Measurements from ENCODE around the gene JPT2.
A peak's percentile ranks its signal among the peaks of the same experiment; 100 is the strongest.
"Not testable (repeated sequence)": the region's sequence is repeated elsewhere in the genome, so short reads cannot be mapped to it uniquely, and the experiment has no call there.

JPT2 gene

DNA sequence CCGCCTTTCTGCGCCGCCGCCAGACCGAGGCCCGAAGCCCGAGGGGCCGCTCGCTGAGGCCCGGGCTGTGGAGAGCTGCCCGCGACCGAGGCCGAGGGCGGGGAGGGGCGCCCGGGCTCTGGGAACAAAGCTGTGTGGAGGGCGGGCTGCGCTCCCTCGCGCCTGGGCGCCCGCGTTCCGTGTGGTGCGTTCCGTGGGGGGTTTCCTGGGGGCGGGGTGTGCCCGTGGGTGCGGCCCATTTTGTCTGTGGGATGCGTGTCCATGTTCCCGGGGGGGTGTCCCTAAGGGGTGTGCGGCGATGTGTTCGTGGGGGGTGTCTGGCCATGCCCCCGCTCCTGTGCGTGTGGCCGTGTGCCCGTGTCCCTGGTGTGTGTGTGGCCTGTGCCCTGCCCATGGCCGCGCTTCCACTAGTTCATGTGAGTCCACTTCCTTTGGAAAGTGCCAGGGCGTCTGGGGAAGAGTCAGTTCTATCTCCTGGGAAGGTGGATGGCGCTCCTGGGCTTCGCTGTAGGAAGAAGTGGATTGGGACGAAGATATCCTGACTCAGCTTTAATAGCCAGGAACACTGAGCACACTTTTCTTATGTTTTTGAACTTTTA lies 520 bp downstream of the JPT2 start:
- no peak for DNase-seq

DNA sequence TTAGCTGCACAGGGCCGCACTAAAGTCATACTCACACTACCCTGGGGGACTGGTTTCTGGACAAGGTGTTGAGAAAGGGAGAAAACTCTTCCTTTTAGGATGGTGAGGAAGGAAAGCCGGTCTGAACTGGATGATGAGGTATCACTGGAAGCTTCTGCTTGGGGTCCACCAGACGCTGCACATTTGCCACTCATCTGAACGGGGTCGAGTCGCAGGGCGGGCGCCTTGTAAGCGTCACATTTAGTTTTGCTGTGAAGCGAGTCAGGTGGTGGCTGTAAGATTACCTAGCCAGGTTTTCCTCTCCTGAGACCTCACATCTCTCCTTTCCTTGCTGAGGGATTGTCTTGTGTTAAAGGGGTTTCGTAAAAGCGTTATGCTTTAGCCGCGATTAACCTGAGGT lies 2.3 kb downstream of the JPT2 start:
- DNase-seq = no peak

DNA sequence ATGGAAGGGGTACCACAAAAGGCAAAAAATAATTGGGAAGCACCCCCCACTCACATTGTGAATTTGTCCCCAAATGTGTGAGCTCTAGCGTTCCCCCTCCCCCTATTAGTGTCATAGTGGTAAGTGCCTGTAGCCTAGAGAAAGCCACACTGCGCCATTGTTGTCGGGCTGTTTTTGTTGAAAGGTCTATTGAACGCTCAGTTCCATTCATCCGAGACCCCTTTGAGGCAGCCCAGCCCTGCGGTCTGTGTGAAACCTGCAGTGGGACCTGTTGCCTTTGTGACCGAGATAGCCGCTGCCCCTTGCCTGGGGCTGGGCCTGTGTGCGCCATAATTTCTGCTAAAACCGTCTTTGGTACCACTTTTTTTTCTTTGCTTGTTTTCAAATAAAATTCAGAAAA lies 3.0 kb downstream of the JPT2 start:
- no peak for DNase-seq

DNA sequence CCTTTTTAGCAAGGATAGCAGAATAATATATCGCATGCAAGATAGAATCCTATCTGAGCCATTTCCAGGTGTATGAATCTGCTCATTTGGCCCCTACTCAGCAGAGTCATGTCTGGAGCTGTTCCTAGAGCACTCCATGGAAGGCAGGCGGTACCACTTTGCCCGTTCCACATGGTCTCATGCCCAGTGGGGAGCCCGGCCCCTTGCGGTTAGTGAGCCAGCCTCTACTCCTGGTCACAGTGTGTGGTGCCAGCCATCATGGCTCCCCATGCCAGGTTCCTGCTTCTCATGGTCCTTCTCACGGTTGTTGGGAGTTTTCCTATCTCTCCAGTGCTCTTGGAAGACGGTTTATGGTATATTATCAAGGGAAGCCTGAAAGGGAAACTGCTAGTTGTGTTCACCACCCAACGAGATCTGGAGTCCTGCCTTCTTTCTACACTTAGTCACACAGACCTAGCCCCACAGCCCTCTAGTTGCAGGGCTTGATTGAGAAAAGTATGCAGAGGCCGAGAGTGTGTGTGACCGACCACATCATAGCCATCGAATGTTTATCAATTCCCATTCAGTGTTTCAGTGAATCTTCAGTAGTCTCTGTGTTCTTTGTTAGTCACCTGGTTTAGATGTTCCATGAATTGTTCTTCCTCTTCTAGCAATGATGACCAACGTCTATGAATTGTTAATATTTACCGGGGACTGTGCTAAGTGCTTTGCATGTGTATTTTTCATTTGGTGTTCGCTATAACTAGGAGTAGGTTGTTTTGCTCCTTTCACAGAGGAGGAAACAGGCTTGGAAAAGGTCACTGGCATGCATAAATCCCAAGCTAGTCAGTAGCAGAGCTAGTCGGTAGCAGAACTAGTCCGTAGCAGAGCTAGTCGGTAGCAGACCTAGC lies 9.6 kb downstream of the JPT2 start:
- no peak for DNase-seq

DNA sequence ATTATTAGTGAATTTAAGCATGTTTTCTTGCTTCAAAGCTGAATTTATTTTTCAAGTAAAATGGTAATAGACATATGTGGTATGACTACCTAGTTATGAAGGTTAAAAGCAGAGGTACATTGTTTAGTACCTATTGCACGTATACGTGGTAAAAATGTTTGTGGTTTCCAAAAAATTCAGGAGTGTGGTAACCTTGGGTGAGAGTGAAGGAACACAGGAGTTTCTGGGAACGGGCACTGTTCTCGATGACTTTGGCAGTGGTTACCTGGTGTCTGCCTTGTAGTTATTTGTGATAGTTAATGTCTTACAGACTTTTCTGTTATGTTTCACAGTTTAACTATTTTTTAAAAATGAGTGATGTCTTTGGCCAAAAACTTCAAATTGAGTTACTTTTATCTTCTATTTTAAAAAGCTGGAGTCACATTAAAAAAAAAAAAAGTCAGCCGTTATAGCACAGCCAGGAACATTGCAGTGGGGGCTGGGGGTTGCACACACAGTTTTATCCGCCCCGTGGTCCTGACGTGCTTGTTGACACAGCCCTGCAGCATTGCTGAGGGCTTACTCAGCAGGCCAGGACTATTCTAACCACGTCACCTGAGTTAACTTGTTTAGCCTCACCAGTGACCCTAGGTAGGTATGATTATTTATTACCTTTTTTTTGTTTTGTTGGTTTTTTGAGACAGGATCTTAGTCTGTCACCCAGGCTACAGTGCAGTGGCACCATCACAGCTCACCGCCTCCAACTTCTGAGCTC lies 10.9 kb downstream of the JPT2 start:
- DNase-seq = no peak

DNA sequence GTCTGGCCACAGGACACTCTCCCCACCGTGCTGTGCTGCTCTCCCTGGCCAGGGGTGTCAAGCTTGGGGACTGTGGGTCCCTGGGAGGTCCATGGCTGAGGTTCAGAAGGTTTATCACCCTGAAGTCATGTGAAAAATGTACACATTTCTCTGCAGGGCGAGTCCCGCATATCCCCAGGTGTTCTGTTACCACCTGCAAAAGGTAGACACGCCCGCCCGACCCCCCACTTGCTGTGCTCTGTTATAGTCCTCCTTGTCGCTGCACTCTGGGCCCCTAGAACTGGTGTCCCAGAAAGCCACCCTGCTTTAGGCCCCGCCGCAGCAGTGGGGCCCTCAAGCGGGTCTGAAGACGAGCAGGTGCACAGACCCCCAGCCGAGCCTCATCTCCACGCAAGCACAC lies 11.8 kb downstream of the JPT2 start:
- DNase-seq = no peak

DNA sequence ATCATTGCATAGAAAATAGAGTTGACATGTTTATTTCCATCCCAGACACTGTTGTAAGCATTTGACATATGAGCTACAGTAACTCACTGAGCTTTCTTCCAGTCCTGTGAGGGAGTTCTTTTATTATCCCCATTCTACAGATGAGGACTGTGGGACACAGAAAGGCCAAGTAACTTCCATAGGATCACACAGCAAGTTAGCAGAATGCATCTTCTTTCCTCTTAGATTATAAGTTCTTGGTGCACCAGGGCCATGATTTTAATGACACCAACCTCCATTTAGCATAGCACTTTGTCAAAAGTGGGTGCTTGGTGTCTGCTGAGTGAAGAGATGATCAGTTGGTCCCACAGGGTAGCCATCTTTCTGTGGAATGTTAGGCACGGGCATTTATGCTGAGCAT lies 12.7 kb downstream of the JPT2 start:
- no peak for DNase-seq

DNA sequence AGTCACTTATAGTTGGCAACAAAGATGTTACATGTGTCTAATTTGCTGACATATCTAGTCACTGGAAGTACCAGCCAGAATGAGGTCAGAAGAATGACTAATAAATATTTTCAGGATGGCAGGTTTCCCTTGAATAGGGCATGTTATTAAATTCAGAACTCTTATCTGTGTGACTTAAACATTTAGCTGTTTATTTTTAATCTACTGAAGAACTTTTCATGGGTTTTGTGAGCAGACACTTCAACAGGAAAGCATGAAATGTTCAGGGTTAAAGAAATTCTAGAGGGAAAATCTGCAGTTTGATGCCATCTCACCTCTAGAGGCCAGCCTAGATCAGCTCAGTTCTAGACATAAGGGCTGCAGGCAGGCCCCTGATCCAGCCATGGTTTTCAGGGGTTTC lies 13.2 kb downstream of the JPT2 start:
- DNase-seq = no peak

DNA sequence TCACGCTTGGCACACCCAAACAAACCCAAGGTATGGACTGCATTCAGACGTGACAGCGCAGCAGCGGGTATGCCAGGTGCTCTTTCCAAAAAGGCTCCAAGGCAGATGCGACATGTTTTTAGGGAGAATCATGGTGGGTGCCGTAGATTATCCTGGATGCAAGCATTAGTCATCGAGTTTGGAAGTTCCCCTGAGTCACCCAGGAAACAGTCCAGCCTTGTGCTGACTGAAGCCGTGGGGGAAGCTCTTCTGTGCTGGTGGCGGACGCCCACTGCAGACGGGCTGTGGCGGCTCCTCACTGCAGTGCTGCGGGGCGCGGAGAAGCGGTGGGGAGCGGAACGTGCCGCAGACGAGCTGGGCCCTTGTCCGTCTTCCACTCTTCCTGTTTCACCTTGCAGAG lies 13.9 kb downstream of the JPT2 start:
- DNase-seq = no peak

DNA sequence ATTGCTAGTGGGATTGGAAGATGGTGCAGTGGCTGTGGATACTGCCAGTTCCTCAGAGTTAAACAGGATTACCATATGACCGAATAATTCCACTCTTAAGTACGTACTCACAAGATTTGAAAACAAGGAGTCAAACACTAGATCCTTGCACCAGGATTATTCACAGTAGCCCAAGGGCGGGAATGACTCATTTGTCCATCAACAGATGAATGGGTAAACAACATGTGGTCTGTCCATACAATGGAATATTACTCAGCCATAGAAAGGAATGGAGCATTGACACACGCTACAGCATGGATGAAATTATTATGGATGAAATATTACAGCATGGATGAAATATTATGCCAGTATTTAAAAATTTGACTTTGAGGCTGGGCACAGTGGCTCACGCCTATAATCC lies 18.8 kb downstream of the JPT2 start:
- no peak for DNase-seq

DNA sequence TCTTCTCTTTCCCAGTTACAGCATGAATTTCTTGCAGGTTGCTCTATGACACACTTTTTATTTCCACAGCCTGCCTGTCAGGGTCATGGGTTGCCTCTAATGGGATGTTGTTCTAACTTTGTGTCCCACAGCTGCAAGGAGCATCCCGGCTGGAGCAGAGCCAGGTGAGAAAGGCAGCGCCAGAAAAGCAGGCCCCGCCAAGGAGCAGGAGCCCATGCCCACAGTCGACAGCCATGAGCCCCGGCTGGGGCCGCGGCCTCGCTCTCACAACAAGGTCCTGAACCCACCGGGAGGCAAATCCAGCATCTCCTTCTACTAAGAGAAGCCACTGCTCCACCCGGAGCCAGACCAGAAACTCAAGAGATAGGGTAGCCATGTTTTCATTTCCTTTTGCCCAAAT lies 20.6 kb downstream of the JPT2 start:
- DNase-seq = no peak

DNA sequence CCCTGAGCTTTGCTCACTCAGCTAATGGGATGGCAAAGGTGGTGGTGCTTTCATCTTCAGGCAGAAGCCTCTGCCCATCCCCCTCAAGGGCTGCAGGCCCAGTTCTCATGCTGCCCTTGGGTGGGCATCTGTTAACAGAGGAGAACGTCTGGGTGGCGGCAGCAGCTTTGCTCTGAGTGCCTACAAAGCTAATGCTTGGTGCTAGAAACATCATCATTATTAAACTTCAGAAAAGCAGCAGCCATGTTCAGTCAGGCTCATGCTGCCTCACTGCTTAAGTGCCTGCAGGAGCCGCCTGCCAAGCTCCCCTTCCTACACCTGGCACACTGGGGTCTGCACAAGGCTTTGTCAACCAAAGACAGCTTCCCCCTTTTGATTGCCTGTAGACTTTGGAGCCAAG lies 22.2 kb downstream of the JPT2 start:
- DNase-seq = no peak

DNA sequence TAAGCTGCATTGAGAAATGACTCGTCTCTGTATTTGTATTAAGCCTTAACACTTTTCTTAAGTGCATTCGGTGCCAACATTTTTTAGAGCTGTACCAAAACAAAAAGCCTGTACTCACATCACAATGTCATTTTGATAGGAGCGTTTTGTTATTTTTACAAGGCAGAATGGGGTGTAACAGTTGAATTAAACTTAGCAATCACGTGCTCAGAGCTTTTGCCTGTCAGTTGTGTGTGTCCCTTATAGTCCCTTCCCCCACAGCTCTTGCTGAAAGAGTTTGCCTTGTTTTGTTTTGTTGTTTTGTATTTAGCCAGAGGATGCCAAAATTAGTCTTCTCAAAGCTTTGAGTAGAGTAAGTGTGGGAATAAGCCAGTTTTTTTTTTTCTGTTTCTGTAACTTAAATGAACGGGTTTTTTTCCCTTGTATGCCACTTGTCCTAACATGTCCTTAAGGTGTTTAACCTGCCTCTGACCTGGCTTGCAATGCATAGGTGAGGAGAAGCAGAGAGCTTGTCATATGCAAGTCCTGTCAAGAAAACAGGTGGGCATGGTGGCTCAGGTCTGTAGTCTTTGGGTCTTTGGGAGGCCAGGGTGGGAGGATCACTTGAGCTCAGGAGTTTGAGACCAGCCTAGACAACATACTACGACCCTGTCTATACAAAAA lies 23.3 kb downstream of the JPT2 start:
- DNase-seq = no peak

DNA sequence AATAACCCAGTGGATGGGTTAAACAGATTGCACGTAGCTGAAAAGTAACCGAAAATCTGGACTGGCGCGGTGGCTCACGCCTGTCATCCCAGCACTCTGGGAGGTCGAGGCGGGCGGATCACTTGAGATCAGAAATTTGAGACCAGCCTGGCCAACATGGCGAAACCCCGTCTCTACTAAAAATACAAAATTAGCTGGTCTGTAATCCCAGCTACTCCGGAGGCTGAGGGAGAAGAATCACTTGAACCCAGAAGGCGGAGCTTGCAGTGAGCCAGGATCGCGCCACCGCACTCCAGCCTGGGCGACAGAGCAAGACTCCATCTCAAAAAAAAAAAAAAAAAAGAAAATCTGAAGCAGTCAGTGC lies 27.2 kb downstream of the JPT2 start:
- DNase-seq = not testable (repeated sequence)

DNA sequence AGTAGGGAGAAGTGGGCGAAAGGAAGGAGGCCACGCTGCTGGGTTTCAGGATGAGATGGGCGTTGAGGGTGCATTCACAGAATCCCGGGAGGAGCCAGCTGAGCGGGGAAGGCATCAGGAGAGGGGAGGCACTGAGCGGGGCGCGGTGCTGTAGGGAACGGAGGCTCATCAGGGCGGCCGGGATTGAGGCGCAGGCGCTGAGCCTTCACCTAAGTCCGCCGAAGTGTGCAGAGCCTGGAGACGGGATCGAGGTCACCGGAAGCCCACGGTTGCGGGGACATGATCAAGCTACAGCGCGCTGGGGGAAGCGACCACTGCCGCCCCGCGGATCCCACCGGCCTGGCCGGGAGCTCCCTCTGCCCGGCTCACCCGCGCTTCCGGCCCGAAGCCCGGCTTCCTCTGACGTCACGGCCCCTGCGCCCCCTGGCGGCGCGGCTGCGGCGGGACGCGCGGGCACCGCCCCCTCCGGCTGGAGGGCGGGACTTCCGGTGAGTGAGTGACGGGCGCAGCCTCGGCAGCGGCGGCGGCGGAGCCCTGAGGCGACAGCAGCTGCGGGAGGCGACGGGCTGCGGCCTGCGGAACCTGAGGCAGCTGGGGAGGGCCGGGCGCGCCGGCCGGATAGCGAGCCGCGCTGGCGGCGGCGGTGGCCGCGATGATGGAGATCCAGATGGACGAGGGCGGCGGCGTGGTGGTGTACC lies 27.8 kb downstream of the JPT2 start, which contains the start of gene MAPK8IP3:
MAPK8IP3 (plus strand) TSS at position 508 of the 698 bp plus-strand sequence; CDS start at position 653, 145 bp downstream.
- DNase-seq = peak; percentile 63

DNA sequence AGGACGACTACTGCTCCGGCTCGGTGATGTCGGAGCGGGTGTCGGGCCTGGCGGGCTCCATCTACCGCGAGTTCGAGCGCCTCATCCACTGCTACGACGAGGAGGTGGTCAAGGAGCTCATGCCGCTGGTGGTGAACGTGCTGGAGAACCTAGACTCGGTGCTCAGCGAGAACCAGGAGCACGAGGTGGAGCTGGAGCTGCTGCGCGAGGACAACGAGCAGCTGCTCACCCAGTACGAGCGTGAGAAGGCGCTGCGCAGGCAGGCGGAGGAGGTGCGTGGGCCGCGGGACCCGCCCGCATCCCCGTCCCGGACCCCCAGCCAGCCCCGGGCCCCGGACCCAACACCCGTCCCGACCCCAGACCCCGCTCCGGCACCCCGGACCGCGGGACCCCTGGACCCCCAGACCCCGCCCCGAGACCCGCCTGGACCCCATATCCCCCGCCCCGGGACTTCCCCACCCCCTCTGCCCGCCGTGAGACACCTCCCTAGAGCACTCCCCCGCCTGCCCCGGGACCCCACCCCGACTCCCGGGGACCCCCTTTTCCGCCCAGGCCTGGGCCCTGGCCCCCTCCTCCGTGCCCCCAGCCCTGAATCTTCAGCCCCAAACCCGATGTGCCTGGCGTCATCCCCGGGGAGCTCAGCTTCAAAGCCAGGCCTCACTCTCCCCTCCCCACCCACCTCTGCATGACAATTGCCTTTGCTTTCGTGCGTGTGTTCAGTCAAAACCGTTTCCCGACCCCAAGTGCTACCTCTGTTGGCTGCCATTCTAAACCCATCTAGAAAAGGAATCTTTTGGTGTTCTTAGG lies 28.5 kb downstream of the JPT2 start:
- DNase-seq = no peak

DNA sequence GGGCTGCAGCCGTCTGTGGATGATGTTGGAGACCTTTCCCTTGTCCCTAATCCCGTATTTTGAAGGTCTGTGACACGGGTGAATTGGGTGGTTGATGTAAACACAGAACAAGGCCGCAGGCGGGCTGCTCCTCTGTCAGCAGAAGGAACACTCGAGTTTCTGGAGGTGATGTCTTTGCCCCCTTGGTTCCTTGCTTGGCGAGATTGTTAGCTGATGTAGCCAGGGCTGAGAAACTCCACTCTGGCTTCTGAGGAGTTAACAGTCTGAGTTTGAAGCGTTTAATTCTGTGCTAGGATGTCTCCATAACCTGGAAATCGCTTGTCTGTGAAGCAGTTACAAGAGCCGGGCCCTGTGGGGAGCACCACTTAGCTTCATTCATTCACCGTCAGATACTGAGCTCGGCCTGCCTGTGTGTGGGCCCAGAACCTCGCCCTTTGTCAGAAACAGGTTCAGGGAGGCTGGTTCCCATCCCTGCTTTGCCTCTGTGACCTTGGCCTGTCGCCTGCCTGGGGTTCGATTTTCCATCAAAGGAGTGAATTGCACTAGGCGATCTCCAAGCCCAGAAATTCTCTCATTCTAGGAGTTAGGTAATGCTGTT lies 29.2 kb downstream of the JPT2 start:
- no peak for DNase-seq

DNA sequence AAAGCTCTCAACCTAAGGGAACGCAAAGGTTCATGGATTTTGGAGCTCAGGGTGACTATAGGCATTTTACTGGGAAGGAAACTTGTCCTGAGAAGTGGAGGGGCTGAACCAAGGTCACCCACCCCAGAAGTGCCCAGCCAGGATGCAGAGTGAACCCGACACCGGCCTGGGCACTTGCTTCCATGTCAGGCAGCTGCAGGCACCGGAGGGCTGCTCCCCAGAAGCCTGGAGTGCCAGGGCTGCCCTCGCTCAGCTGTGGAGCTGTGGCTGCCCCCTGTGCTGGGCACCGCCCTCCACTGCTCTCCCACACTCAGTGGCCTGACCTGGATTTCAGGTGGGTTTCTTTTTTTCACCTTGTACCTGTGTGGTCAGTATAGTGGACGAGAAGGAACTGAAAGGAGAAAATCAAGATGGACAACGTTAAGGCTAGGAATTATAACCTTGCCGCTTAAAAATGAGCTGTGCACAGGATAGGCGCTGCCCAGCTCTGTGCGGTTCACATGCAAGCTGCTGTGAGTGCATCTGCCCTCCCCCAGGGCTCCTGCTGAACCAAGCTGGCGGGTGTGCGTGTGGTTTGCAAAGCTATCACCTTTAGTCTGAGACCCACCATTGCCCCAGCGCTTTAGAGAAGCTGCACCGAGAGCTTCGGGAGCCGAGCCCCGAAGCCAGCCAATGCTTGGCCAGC lies 30.1 kb downstream of the JPT2 start:
- DNase-seq = no peak

DNA sequence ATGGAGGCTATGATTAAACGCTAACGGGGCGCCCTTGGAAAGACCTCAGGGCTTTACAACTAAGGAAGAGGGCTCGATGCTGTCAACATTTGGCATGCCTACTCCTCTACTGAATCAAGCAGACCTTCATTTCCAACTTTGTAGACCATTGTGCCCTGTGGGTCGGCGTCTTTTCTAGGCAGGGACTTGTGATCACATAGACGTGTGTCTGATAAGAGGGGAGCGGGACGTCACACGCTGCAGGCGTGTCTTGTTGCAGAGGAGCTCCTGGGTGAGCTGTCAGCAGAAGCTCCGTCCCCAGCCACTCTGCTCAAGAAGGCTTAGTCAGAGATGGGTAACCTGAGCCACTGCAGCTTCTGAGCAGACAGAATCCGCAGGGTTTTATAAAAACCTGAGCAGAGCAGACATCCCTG lies 30.7 kb downstream of the JPT2 start:
- DNase-seq = no peak

DNA sequence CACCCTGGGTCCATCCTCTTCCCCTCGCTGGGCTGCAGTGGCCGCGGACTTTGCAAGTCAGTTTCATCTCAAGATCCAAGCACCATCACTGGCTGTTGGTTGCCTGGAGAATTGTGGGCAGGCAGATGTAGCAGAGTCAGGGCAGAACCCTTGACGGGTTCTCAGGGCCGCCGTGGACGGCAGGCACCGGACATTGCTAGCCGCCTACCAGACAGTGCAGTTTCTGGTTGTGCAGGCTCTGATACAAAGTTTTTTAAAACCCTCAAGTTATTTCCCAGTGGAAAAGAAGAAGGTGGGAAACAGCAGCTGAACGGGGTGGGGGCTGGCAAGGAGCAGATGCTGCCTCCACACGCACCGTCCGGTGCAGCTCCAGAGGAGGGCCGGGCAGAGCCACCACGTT lies 31.3 kb downstream of the JPT2 start:
- DNase-seq = no peak

Measured in amniotic stem cell (primary cell).